ENCODE measurements around the gene THSD7A.

The THSD7A gene

GRCh38 chr7:11706666-11707605 is 125.1 kb downstream of the THSD7A start:
- DNase-seq (ENCODE audit: low spot score), result peak; percentile 11

GRCh38 chr7:11703829-11704228 is 128.2 kb downstream of the THSD7A start:
- no peak for DNase-seq (ENCODE audit: low spot score)

GRCh38 chr7:11702938-11703337 is 129.1 kb downstream of the THSD7A start:
- no peak for DNase-seq (ENCODE audit: low spot score)

- no peak for DNase-seq (ENCODE audit: low spot score)
These were observed 130.0 kb downstream of the THSD7A start for GRCh38 chr7:11701829-11702560.

- no peak for DNase-seq (ENCODE audit: low spot score)
These were observed 132.3 kb downstream of the THSD7A start for GRCh38 chr7:11699666-11700065.

- DNase-seq (ENCODE audit: low spot score), result no peak
These were observed 133.6 kb downstream of the THSD7A start for GRCh38 chr7:11698384-11698871.

GRCh38 chr7:11690395-11690794 is 141.6 kb downstream of the THSD7A start:
- DNase-seq (ENCODE audit: low spot score), result no peak

GRCh38 chr7:11689096-11689495 is 142.9 kb downstream of the THSD7A start:
- no peak for DNase-seq (ENCODE audit: low spot score)

GRCh38 chr7:11681461-11681860 is 150.5 kb downstream of the THSD7A start:
- no peak for DNase-seq (ENCODE audit: low spot score)

- no peak for DNase-seq (ENCODE audit: low spot score)
These were observed 156.8 kb downstream of the THSD7A start for GRCh38 chr7:11675163-11675562.

GRCh38 chr7:11668727-11669126 is 163.3 kb downstream of the THSD7A start:
- no peak for DNase-seq (ENCODE audit: low spot score)

- DNase-seq (ENCODE audit: low spot score), result no peak
These were observed 164.2 kb downstream of the THSD7A start for GRCh38 chr7:11667810-11668185.

- no peak for DNase-seq (ENCODE audit: low spot score)
These were observed 164.8 kb downstream of the THSD7A start for GRCh38 chr7:11667071-11667809.

GRCh38 chr7:11665357-11665756 is 166.6 kb downstream of the THSD7A start:
- no peak for DNase-seq (ENCODE audit: low spot score)

- DNase-seq (ENCODE audit: low spot score), result no peak
These were observed 176.4 kb downstream of the THSD7A start for GRCh38 chr7:11655642-11656041.

GRCh38 chr7:11655163-11655562 is 176.8 kb downstream of the THSD7A start:
- DNase-seq (ENCODE audit: low spot score), result no peak

GRCh38 chr7:11650500-11650899 is 181.5 kb downstream of the THSD7A start:
- DNase-seq (ENCODE audit: low spot score), result no peak

- no peak for DNase-seq (ENCODE audit: low spot score)
These were observed 182.0 kb downstream of the THSD7A start for GRCh38 chr7:11650030-11650429.

- no peak for DNase-seq (ENCODE audit: low spot score)
These were observed 183.0 kb downstream of the THSD7A start for GRCh38 chr7:11648980-11649379.

- DNase-seq (ENCODE audit: low spot score), result no peak
These were observed 183.9 kb downstream of the THSD7A start for GRCh38 chr7:11648101-11648500.

GRCh38 chr7:11642841-11643240 is 189.2 kb downstream of the THSD7A start:
- no peak for DNase-seq (ENCODE audit: low spot score)

- no peak for DNase-seq (ENCODE audit: low spot score)
These were observed 189.7 kb downstream of the THSD7A start for GRCh38 chr7:11642276-11642675.
